Right ventricle myocardium inferior (tissue), 1 donor: ENCODE data around the gene NFIB. TPM values are rescaled to one million over a fixed set of nuclear protein-coding genes. Genes with fewer than 3 reads are reported as not detected.

Experiments
- ATAC-seq: fragments of 200-7000 bp; cut with Tn5 transposase; one replicate; pipeline ENCODE4 v1.9.1; 2020; ENCODE audit warnings: mild to moderate bottlenecking, moderate library complexity
- DNase-seq: peaks from one replicate; pipeline ENCODE4 v3.0.0; 2021; ENCODE audit errors: missing footprints
- intact Hi-C: fragments of 100-400 bp; cut with DNase I; formaldehyde crosslinking; loops from one replicate; pipeline ENCODE4 v1.11.0; 2022
- total RNA-seq: library from RNA; stranded (reverse); fragmentation: NEBNext Ultra II Directional; extraction: Animal tissue kit (Norgen Biotek cat#: 25700); gene quantifications from one replicate; pipeline ENCODE4 v1.2.1, GENCODE V29; 2021
- donor health status: DM: no; HTN: yes; CAD: no; lungs with severe emphysema.

NFIB gene
- total RNA-seq, 1 donor from 2014 or later, result 116 TPM

DNA sequence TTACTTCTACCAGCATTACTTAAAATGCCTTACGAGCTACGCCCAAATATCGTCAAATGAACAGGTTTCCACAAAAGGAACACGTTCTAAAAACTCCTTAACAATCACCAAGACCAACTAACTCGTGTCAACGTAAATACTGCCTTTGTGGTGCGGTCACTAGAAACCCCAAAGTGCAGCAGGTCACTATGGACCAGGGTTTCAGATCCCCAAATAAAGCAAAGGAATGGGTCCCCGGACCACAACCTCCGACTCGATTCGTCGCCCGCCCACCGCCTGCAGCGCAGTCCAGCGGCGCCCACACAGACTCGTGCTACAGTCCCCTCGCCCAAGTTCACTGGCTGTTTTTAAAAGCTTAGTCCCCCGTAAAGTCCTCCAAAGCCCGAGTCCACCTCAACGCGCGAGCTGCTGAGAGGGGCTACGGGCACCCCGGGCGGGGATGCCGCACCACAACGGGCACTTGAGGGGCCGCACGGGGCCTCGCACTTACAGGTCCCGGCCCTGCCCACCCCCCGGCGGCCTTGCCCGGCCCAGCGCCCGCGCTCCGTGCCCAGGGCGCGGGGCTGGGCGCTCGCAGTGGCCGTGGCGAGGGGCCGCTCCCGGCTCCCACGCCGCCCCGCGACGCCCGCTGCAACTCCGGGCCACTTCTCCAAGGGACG, 1.1 kb downstream of the NFIB start:
- intact Hi-C loops, result loop anchor here (5.0 to 10.0 kb wide), 3 partner anchors 46 to 628 kb away; no protein-coding TSS in a partner anchor
- no peak for ATAC-seq
- DNase-seq, result peak; percentile 61

DNA sequence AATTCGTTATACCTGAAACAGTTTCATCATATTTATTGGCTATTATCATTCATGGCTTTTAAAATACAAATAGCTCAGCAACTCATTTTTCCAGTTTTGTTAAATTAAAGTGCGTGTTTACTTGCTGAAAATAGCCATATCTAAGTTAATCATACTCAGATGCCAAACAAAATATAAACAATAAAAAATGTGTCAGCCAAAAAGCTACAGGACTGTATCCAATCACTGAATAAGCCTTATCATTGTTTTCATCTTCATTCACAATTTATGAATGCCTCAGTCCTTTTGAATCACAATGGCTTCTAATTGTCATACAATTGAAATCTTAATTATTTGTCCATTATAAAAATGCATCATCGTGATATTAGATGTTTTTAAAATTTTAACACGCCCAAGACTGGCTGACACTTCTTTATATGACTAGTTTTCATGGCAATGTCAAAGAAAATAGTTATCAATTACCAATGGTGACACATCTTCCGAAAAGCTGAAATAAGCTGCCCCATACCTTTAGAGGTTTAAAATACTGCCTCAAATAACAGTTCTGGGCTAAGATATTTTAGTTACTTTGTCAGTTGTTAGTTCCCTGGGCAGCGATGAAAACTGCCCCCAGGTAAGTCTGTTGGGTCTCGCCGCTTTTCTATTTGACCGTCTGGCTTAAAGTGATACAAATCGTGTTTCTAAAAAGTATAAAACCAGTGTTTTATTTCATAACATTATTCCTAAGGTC, 1.8 kb downstream of the NFIB start:
- ATAC-seq (no peak), DNase-seq (no peak)
- intact Hi-C loops, result loop anchor here (5.0 to 10.0 kb wide), 3 partner anchors 45 to 627 kb away; no protein-coding TSS in a partner anchor

DNA sequence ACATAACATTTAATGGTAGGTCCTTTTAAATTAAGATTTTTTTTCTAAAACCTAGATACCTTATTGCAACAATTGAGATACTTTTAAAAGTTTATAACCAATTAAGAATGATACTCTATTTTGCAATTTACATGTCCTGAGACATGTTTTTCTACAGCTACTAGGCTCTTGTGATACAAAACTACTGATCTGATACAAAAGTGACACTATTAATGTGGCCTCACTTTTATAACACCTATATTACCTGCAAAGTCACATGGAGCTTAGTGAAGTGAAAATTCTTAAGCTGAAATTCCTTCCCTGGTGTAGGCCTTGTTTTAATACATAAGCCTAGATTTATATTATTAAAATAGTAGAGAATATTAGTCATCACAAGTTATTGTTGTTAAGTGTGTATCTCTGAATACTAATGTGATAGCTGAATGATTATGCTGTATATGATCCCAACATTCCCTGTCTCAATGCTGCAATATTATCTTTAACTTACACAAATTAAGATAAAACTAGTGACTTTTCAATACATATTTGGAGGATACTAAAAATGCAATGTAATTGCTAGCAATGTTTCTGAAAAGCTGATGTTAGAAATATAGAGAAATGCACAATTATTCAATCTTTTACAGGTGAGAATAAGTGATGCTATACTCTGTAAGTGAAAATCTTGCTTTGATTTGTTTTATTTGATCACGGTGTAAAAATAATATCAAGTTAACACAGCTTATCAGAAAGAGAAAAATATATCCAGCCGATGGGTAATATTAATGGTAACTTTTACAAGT, 2.6 kb downstream of the NFIB start:
- intact Hi-C loops, result loop anchor here (5.0 to 10.0 kb wide), 3 partner anchors 44 to 627 kb away; no protein-coding TSS in a partner anchor
- ATAC-seq, result no peak

DNA sequence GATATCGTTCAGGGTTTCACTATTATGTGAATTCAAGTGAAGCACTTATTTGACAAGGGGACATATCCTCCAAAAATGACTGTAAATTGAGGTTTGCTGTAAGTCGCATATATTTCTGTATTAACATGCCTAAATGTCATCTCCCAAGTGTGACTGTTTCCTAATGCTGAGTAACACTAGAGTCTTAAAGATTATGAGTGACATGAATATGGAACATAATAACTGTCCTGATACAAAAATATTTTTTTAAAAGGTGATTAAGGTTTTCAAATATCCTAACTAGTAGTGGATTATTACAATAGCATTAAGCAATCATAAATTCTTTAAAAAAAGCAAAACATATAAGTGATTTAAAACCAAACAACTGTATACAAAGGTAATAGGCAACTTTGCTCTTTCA, 3.6 kb downstream of the NFIB start:
- no peak for ATAC-seq
- intact Hi-C loops, result loop anchor here (5.0 to 10.0 kb wide), 3 partner anchors 43 to 626 kb away; no protein-coding TSS in a partner anchor
- DNase-seq, result no peak

More for the DNA sequence above, 2.6 kb downstream of the NFIB start:
- DNase-seq, result no peak

DNA sequence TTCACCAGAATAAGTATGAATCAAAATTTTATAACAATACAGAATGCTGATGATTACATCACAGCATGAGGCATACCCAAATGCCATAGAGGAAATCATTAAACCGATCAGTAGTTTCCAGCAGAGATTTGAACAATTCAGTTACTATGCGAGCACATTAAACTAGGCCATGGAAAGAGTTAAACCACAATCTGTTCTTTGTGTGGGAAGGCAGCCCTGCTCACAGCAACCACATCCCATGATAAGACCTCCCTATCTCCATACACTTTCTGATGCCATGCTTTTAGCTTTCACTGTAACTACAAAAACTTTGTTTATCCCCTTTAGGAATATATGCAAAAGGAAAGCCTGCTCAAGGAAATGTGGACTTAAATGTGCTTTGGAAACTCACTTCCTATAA, 4.5 kb downstream of the NFIB start:
- intact Hi-C loops, result no loop called here
- DNase-seq (no peak), ATAC-seq (no peak)

DNA sequence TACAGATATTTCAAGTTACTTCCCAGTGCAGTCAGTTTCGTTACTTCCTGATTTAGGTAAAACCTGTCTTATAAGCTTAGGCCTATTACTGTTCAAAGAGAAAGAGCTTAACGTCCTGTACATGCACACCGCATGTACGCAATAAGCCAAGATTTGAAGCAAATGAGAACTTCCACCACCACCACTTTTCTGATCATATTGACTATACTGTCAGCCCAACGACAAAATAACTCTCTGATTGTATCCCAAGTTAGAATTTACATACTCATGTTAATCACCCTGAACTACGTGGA, 5.1 kb downstream of the NFIB start:
- DNase-seq (no peak), ATAC-seq (no peak)
- intact Hi-C loops, result no loop called here

DNA sequence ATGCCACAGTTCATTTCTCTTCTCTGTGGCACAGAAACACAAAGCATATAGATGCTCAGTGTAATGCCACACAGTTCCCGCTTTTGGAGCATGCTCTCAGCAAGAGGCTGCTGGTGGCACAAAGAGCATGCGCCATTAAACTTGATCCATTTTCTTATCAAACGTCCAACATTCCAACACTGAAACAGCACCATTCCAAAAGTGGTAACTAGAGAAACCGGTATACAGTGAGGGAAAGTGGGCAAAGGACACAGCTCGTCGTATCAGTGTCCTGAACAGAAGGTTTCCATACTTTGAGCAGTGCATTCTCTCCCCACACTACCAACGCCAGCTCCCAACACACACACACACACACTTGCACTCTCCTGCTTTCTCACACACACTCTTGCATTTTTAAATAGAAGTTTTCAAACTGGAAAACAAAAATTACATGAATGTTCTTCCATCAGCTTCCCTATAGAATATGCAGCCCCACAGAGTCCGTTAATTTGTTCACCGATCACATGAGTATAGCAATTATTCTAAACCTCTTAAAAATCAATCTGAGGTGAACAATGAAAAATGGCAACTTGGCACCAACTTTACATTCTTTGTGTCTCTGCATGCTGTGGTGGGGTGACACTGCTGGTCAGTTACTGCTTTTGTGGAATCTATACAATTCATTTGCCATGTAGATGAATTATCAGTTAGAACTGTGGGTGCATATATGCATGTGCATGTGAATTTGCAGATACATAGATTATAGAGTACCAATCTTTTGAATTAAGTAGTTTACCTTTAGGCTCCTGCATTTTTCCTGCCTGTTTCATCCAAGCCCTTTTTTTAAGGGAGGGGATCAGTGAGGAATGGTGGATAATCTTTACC, 5.7 kb downstream of the NFIB start:
- DNase-seq (no peak), ATAC-seq (peak; percentile 91)
- intact Hi-C loops, result no loop called here

DNA sequence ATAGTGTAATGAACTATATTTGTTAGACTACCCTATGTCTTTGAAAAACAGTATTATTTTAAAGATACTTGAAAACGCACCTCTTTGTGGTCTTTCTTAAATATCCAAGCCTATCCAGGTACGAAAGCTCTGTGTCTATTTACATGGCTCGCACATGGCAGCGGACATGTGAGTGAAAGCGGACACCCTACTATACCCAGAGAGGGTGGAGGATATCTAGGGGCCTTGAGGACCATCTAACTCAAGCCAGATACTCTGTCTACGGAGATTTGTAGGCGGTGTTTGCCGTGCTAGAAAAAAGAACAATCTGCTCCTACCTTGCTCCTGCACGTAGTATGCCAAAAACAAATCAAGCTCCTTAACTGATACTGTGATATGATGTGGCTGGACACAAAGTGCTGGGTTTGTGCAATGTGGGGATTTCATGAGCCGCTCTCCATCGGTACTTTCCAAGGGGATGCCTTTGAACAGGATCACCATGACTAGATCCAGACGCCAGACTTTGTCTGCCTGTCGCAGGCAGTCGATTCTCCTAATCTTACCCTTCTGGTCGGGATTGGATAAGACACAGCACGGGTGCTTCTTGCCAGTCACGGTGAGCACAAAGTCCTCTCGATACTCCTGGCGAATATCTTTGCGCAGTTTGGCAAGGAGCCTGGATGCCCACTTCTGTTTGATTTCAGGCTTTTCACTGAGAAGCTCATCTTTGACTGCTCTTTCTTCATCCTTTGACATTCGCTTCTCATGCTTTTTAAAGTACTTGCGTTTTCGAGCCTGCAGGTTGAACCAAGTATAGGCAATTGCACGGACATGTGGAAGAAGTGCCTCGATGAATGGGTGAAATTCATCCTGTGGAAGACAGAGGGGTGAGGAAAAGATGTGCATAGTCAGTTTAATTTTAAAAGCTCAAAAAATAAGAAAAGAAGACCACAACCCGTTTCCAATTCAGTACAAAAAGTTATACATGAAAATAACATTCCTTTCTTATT, 7.0 kb downstream of the NFIB start:
- ATAC-seq, result peak; percentile 33
- DNase-seq, result no peak
- intact Hi-C loops, result no loop called here

DNA sequence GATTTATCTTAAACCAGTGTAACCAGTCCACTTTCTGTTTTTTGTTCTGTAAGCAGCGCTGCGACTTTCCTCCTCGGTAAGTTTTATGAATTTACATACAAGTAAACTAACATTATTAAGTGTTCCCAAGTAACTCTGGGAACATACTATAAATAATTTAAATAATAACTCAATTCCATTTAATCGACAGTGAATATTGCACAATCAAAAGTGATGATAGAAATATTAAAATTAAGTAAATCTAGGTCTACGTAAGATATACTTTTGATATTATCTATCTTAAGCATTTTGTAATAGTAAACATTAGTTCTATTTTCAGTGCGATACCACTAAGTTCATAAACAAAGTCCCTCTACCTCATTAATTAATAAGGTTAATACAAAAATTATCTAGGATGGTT, 7.8 kb downstream of the NFIB start:
- intact Hi-C loops, result no loop called here
- no peak for DNase-seq
- ATAC-seq, result no peak

DNA sequence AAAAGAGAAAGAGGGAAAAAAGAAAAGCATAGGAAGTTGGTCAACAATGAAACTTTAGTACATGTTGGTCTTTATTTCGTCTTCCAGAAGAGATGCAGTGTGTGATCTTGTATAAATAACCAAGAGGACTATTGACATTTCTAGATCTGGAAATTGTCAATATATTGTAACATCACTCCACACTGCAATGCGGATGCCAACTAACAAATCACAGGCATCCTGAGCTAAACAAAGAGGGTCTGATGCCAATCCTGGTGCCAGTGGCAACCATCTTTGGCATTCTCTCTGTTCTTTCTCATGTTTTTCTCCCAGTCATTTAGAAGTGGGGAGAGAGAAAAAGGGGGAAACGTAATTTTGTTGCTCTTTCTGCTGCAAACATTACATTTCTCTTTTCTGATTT, 9.7 kb downstream of the NFIB start:
- ATAC-seq, result no peak
- intact Hi-C loops, result loop anchor here (5.0 kb wide), 1 partner anchor 52 kb away; no protein-coding TSS in a partner anchor

DNA sequence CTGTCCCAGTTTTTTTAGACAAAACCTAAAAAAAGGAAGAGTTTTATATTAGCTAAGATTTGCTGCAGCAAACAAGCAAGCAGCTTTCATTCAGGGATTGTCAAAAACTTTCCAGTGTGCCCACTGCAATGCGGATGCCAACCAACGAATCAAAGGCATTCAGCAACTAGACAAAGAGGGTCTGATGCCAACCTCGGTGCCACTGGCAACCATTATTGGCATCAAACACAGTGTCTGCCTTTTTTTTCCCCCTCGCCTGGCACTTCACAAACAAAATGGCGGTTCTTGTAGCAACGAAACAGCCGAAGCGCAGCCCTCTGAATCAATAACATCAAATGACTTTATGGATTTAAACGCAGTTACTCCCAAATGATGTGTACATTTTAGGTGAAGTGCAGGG, 10.4 kb downstream of the NFIB start:
- intact Hi-C loops, result loop anchor here (5.0 kb wide), 1 partner anchor 51 kb away; no protein-coding TSS in a partner anchor
- DNase-seq, result no peak
- no peak for ATAC-seq

More for the DNA sequence above, 9.7 kb downstream of the NFIB start:
- no peak for DNase-seq

DNA sequence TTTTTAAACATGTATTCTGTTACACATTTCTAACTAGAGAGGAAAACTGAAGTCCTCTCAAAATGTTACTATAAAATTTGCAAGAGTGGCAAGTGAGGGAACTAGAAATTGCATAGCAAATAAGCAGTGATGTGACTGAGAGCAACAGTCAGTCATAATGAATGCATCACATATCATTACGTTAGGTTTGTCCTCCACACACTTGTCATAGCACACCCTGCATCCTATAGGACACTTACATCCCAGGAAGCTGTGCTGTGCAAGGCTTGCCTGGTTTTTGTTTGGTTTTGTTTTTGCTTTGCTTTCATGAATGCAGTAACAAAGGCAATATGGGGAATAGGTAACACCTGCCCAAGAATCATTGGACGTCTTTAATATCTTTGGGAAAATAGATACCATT, 10.8 kb downstream of the NFIB start:
- intact Hi-C loops, result loop anchor here (5.0 kb wide), 1 partner anchor 51 kb away; no protein-coding TSS in a partner anchor
- ATAC-seq (no peak), DNase-seq (no peak)

DNA sequence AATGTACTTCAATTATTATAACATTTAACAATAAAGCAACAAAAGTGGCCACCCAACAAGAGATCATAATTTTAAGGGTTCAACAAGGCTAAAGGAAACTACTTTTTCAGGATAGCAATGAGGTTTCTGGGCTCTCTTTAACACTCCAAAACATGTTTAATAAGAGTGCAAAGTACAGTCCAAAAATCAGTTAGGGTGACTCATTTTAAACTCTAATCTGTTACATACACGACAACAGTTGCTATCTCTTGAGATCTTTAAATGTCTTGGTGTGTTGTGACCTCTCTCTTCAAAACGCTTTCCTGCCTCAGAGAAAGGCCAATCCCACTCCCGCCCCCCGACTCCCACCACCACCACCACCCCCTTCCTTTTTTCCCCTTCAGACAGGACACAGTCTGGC, 11.5 kb downstream of the NFIB start:
- ATAC-seq, result no peak
- intact Hi-C loops, result loop anchor here (5.0 kb wide), 1 partner anchor 50 kb away; no protein-coding TSS in a partner anchor
- no peak for DNase-seq

DNA sequence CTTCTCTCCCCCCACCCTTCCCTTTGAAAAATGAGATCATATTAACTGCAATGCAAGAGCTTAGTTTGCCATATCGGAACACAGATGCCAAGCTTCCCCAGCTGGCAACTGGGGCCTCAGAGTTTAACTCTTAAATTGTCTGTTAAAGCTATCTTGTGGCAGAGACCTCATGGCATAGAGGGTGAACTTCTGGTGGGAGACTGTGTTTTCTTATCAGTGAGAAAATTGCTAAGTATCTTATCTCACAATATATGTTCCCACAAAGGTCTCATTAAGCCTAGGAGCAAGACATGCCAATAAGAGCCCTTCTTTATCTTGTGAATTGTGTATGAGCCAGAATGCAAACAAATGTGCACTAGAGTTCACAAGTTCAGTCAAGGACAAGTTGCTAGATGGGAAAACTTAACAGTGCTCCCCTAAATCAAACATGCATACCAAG, 12.3 kb downstream of the NFIB start:
- ATAC-seq, result peak; percentile 11
- no peak for DNase-seq
- intact Hi-C loops, result loop anchor here (5.0 kb wide), 1 partner anchor 49 kb away; no protein-coding TSS in a partner anchor

DNA sequence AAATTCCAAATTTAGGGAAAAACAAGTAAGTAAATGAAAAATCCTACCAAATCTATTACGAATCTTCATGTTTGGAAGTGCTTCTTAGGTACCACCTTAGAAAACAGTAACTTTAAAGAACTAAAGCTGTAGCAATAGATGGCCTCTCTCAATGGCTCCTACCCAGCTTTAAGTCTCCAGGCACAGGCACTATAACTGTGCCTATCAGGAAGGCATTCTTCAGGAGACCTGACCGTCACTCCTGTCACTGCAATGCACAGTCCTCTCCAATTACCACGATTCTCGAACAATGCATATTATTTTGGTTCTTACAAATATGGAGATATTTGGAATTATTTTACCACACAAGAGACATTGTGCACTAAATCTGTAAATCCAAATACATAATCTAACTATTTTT, 12.9 kb downstream of the NFIB start:
- intact Hi-C loops, result loop anchor here (5.0 kb wide), 1 partner anchor 49 kb away; no protein-coding TSS in a partner anchor
- DNase-seq (no peak), ATAC-seq (no peak)

DNA sequence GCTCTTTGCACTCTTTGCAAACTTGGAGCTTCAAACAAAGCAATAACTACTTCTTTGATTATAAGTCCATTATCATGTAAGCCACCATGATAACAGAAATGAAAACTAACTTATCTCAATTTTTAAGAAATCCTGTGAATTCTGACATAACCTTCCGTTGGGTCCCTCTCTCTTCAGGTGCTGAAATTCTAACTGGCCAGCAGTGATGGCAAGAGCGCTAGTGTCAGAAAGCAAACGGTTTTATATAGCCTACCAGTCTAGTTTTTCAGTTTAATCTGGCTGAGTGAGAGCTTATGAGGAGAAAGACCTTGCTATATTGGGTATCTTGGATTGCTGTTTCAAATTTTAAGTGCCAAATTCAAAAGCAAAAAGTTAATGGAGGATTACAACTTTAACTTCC, 13.4 kb downstream of the NFIB start:
- no peak for DNase-seq
- no peak for ATAC-seq
- intact Hi-C loops, result loop anchor here (5.0 kb wide), 1 partner anchor 48 kb away; no protein-coding TSS in a partner anchor

DNA sequence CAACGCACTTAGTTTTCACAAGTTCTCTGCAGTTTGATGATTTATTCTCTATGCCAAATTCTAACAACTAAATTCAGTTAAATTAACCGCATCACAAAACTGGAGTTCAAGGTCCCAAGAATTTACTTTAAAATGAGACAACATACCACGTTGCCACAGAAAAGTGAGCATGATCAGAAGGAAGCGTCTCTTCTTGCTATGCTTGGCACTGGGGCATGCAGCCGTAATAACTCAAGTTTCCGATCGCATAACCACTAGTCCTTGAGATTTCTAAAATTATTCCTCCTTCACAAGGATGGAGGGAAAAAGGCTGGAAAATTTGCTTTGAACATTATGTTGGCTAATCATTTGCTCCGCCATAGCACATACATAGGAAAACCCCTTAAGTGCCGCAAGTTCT, 13.9 kb downstream of the NFIB start:
- no peak for ATAC-seq
- no peak for DNase-seq
- intact Hi-C loops, result loop anchor here (5.0 kb wide), 1 partner anchor 48 kb away; no protein-coding TSS in a partner anchor
